SK-N-SH treated with all-trans-retinoic acid at 6 μM for 48 hours (cell line): Measurements from ENCODE around the gene CHRNE.

Experiments used
- ATAC-seq: fragments of 200-7000 bp; cut with Tn5 transposase; 3 replicates; pipeline ENCODE4 v1.9.1; 2020; ENCODE audit warnings: mild to moderate bottlenecking, moderate library complexity
- ARNTL ChIP-seq: fragments of 450-650 bp; formaldehyde crosslinking; IDR thresholded peaks from 2 replicates; pipeline ENCODE4 v1.5.0; 2020; ENCODE audit warnings: low read depth, mild to moderate bottlenecking, moderate library complexity, borderline replicate concordance
- BACH2 ChIP-seq: fragments of 250-450 bp; sonication (Bioruptor Pico); IDR thresholded peaks from 2 replicates; pipeline ENCODE4 v1.9.0; 2021; ENCODE audit warnings: mild to moderate bottlenecking, borderline replicate concordance
- CREB5 ChIP-seq: fragments of 250-450 bp; sonication (Bioruptor Pico); IDR thresholded peaks from 2 replicates; pipeline ENCODE4 v1.5.1; 2020; ENCODE audit warnings: low read depth, mild to moderate bottlenecking, moderate library complexity
- CSDC2 ChIP-seq: fragments of 250-450 bp; sonication (Bioruptor Pico); IDR thresholded peaks from 2 replicates; pipeline ENCODE4 v1.5.0; 2020; ENCODE audit warnings: mild to moderate bottlenecking, moderate library complexity
- ESRRG ChIP-seq: fragments of 250-450 bp; sonication (Bioruptor Pico); IDR thresholded peaks from 2 replicates; pipeline ENCODE4 v1.6.1; 2021; ENCODE audit warnings: mild to moderate bottlenecking
- GLIS3 ChIP-seq: fragments of 250-450 bp; sonication (Bioruptor Pico); IDR thresholded peaks from 2 replicates; pipeline ENCODE4 v1.5.0; 2020; ENCODE audit warnings: mild to moderate bottlenecking, moderate library complexity
- ISL1 ChIP-seq: fragments of 250-450 bp; sonication (Bioruptor Pico); IDR thresholded peaks from 2 replicates; pipeline ENCODE4 v2.1.2; 2022; ENCODE audit warnings: mild to moderate bottlenecking, moderate library complexity
- PATZ1 ChIP-seq: fragments of 250-450 bp; sonication (Bioruptor Pico); IDR thresholded peaks from 2 replicates; pipeline ENCODE4 v1.8.0; 2020; ENCODE audit warnings: mild to moderate bottlenecking, moderate library complexity, borderline replicate concordance
- PPARA ChIP-seq: fragments of 250-450 bp; sonication (Bioruptor Pico); IDR thresholded peaks from 2 replicates; pipeline ENCODE4 v1.5.0; 2020; ENCODE audit warnings: mild to moderate bottlenecking, borderline replicate concordance
- RARB ChIP-seq: fragments of 250-450 bp; sonication (Bioruptor Pico); IDR thresholded peaks from 2 replicates; pipeline ENCODE4 v1.8.0; 2021; ENCODE audit warnings: mild to moderate bottlenecking, moderate library complexity
- SNAI2 ChIP-seq: fragments of 250-450 bp; sonication (Bioruptor Pico); IDR thresholded peaks from 2 replicates; pipeline ENCODE4 v1.5.0; 2020; ENCODE audit warnings: mild to moderate bottlenecking, moderate library complexity
- TCF4 ChIP-seq: fragments of 250-450 bp; sonication (Bioruptor Pico); IDR thresholded peaks from 2 replicates; pipeline ENCODE4 v1.8.0; 2021; ENCODE audit warnings: mild to moderate bottlenecking, moderate library complexity, borderline replicate concordance
- TOX ChIP-seq: fragments of 250-450 bp; sonication (Bioruptor Pico); IDR thresholded peaks from 2 replicates; pipeline ENCODE4 v1.8.0; 2021; ENCODE audit warnings: mild to moderate bottlenecking, moderate library complexity, borderline replicate concordance
- ZC3H10 ChIP-seq: fragments of 250-450 bp; sonication (Bioruptor Pico); IDR thresholded peaks from 2 replicates; pipeline ENCODE4 v1.5.1; 2021; ENCODE audit warnings: mild to moderate bottlenecking, moderate library complexity
- ZFP3 ChIP-seq: fragments of 250-450 bp; sonication (Bioruptor Pico); IDR thresholded peaks from 2 replicates; pipeline ENCODE4 v1.5.0; 2020; ENCODE audit warnings: mild to moderate bottlenecking, moderate library complexity
- ZFP30 ChIP-seq: fragments of 450-650 bp; formaldehyde crosslinking; IDR thresholded peaks from 2 replicates; pipeline ENCODE4 v1.5.0; 2022; ENCODE audit warnings: mild to moderate bottlenecking, moderate library complexity
- ZNF565 ChIP-seq: fragments of 450-650 bp; formaldehyde crosslinking; conservative IDR thresholded peaks from 2 replicates; pipeline ENCODE4 v1.5.0; 2020; ENCODE audit warnings: low read depth, mild to moderate bottlenecking, moderate library complexity
- ZNF70 ChIP-seq: fragments of 450-650 bp; formaldehyde crosslinking; IDR thresholded peaks from 2 replicates; pipeline ENCODE4 v1.5.0; 2020; ENCODE audit warnings: mild to moderate bottlenecking, moderate library complexity
- ZNF8 ChIP-seq: fragments of 450-650 bp; formaldehyde crosslinking; IDR thresholded peaks from 2 replicates; pipeline ENCODE4 v1.5.0; 2020; ENCODE audit warnings: mild to moderate bottlenecking, moderate library complexity
- TF ChIP-seq, protein P1 (sequence below): fragments of 250-450 bp; sonication (Bioruptor Pico); IDR thresholded peaks from 2 replicates; pipeline ENCODE4 v1.8.0; 2021; ENCODE audit warnings: low read depth, mild to moderate bottlenecking, moderate library complexity, borderline replicate concordance

CHRNE gene

DNA sequence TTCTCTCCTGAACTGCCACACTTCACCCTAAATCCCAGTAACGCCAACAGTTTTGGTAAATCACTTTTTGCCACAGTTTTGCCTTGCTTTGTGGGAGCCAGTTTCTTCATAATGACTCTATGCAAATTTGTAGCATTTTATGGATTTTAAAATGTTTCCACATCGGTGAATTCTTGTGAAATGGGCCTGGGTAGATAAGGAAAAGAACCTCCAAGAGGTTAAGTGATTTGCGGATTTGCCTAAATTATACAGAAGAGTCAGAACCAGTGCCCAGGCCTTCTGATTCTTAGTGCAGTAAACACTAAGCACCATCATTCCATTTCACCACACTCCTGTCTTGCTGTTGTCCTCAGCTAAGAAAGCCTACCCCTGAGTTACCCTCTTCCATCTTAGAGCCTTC, 51.8 kb downstream of the CHRNE start:
- ATAC-seq = no peak
- TF ChIP-seq SNAI2 (CRISPR knock-in tag) (no peak), ZFP3 (CRISPR knock-in tag) (no peak), ARNTL (CRISPR knock-in tag) (no peak), PPARA (CRISPR knock-in tag) (no peak), ZC3H10 (CRISPR knock-in tag) (no peak), PATZ1 (CRISPR knock-in tag) (no peak), ZNF565 (no peak), GLIS3 (CRISPR knock-in tag) (no peak), ZNF70 (CRISPR knock-in tag) (no peak), TCF4 (CRISPR knock-in tag) (no peak), BACH2 (CRISPR knock-in tag) (no peak), ESRRG (CRISPR knock-in tag) (no peak), CREB5 (CRISPR knock-in tag) (no peak), TOX (CRISPR knock-in tag) (no peak)

- ATAC-seq = no peak
- TF ChIP-seq PPARA (CRISPR knock-in tag) = no peak
- TF ChIP-seq ZNF565 = no peak
- TF ChIP-seq TOX (CRISPR knock-in tag) = no peak
These were observed 52.7 kb downstream of the CHRNE start for GRCh38 chr17:4850246-4850645.

- ATAC-seq = no peak
- TF ChIP-seq CSDC2 (CRISPR knock-in tag) = no peak
- TF ChIP-seq ZNF8 (CRISPR knock-in tag) = no peak
- no peak for TF ChIP-seq ZNF565
- no peak for TF ChIP-seq GLIS3 (CRISPR knock-in tag)
- no peak for TF ChIP-seq ARNTL (CRISPR knock-in tag)
- no peak for TF ChIP-seq ISL1 (CRISPR knock-in tag)
- TF ChIP-seq TCF4 (CRISPR knock-in tag) = no peak
- no peak for TF ChIP-seq RARB
- TF ChIP-seq, protein P1, sequence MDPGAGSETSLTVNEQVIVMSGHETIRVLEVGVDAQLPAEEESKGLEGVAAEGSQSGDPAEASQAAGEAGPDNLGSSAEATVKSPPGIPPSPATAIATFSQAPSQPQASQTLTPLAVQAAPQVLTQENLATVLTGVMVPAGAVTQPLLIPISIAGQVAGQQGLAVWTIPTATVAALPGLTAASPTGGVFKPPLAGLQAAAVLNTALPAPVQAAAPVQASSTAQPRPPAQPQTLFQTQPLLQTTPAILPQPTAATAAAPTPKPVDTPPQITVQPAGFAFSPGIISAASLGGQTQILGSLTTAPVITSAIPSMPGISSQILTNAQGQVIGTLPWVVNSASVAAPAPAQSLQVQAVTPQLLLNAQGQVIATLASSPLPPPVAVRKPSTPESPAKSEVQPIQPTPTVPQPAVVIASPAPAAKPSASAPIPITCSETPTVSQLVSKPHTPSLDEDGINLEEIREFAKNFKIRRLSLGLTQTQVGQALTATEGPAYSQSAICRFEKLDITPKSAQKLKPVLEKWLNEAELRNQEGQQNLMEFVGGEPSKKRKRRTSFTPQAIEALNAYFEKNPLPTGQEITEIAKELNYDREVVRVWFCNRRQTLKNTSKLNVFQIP = no peak
- TF ChIP-seq ZFP30 = no peak
These were observed 53.8 kb downstream of the CHRNE start for GRCh38 chr17:4849011-4849536.
